Hematopoietic multipotent progenitor cell treated with erythropoietin and hydrocortisone succinate and interleukin-3 and kit ligand, for 6 days (in vitro differentiated cells): ENCODE measurements around the gene THUMPD2.
A peak's percentile ranks its signal among the peaks of the same experiment; 100 is the strongest.
"Not testable (repeated sequence)": the region's sequence is repeated elsewhere in the genome, so short reads cannot be mapped to it uniquely, and the experiment has no call there.

Source experiments
- DNase-seq: peaks from one replicate; pipeline ENCODE4 v3.0.0-alpha.2; 2015

Gene THUMPD2

GRCh38 chr2:39778775-39779340 lies at the start of gene THUMPD2:
TSS of gene THUMPD2 (minus strand) at chr2:39779258. CDS start at chr2:39779239, 19 bp downstream.
- DNase-seq: peak; percentile 86

GRCh38 chr2:39821871-39822270 lies 42.8 kb upstream of the THUMPD2 start:
- DNase-seq: no peak

DNA sequence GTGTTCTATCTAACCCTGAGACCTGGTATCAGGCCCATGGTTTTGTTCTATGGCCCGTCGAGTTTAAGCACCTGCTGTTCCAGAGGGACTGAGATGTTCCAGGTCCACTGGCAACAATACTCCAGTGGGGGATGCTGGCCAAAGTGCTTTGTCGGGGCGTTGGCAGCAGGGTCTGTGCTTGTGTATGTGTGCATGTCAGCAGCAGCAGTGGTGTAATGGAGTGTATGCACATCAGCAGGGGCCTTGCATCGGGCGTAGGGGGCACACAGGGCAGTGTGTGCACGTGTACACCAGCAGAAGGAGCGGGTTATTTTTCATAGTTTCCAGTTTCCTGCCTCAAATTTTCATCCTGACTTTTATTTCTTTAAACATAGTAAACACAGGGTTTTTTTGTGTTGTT lies 37.8 kb upstream of the THUMPD2 start:
- DNase-seq: no peak

DNA sequence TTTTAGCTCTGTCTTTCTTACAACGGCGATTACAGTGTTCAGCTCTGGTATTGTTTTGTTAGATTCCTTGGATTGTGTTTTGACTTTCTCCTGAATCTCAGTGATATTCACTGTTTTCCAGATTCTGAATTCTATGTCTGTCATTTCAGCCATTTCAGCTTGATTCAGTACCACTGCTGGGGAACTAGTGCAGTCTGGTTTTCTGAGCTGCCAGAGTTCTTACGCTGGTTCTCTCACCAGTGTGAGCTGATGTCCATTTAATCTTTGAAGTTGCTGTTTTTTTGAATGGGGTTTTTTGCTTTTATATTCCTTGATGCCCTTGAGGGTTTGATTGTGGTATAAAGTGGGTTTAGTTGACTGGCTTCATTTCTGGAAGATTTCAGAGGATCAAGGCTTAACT lies 37.4 kb upstream of the THUMPD2 start:
- DNase-seq: no peak

- no peak for DNase-seq
Observed at GRCh38 chr2:39805936-39806608, 27.0 kb upstream of the THUMPD2 start.

DNA sequence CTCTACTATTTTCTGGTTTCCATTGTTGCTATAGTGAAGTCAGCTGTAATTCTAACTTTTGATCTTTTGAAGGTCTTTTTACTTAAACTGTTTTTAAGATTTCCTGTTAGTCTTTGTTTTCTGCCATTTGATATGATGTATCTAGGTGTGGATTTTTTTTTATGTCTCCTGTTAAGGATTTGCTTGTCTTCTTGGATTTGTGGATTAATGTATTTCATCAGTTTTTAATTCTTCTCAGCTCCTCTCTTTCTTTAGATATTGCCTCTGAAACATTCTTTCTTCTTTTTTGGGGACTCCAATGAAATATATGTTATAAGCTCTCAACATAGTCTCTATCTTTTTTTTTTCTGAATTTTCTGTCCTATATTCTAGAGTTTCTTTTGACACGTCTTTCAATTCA lies 24.8 kb upstream of the THUMPD2 start:
- DNase-seq: no peak

DNA sequence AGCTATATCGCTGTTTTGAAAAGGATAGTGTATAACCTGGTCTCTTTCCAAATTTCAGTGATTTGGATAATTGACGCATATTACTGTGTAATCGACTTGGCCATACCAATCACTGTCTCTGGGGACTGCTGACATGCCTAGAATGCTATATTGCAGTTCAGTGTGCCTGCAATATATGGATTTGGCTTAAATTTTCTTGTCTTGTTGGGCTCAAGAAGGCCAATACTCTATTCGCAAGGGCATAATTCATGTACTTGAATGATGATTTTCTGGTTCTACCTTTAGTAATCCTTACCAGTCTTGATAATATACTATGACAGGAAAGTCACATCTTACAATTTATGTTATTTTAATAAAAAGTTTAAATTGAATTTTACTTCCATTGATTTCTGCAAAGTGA lies 21.7 kb upstream of the THUMPD2 start:
- no peak for DNase-seq

DNA sequence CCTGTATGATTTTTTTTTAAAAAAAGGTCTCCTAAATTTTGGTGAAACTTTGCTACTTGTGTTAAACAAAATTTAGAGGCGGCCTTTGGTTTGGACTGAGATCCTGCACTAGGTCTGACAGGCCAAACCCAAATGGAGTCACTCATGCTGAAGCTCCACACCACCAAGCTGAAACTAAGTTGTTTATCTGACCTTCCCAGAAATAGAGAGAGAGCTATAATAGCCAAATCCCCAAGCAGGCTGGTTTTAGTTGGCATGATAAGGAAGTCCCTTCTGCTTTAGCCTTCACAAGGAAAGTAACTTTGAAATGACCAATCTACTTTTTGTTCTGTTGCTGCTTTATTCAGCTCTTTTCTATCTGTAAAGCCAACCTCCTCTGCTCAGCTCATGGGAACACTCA lies 17.1 kb upstream of the THUMPD2 start:
- DNase-seq: peak; percentile 51

- not testable (repeated sequence) for DNase-seq
Observed at GRCh38 chr2:39790216-39790818, 11.3 kb upstream of the THUMPD2 start.

DNA sequence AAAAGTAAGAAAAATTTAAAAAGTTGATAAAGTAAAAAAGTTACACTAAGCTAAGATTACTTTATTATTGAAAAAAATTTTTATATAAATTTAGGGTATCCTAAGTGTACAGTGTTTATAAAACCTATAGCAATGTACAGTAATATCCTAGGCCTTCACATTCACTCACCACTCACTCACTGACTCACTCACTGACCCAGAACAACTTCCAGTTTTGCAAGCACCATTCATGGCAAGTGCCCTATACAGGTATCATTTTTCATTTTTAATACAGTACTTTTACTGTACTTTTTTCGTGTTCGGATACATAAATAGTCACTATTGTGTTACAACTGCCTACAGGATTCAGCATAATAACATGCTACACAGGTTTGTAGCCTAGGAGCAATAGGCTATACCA lies 8.9 kb upstream of the THUMPD2 start:
- DNase-seq: no peak

- no peak for DNase-seq
Observed at GRCh38 chr2:39786761-39787522, 7.9 kb upstream of the THUMPD2 start.

DNA sequence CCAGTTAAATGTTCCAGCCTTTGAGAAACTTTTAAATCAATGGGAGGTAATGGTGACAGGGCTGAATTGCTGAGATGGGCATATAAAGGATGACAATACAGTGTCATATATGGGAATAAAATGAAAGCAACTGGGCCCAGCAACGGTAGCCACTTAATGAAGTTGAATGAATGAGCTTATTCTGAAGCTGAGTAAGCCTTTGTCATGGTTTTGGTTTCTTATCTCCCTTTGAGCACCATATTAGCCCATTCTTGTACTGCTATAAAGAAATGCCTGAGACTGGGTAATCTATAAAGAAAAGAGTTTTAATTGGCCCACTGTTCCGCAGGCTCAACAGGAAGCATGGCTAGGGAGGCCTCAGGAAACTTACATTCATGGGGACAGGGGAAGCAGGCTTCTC lies 3.5 kb upstream of the THUMPD2 start:
- no peak for DNase-seq

GRCh38 chr2:39781697-39782096 lies 2.6 kb upstream of the THUMPD2 start:
- DNase-seq: no peak

- DNase-seq: peak; percentile 62
Observed at GRCh38 chr2:39780825-39781600, 2.0 kb upstream of the THUMPD2 start.

- no peak for DNase-seq
Observed at GRCh38 chr2:39779927-39780326, 869 bp upstream of the THUMPD2 start.

DNA sequence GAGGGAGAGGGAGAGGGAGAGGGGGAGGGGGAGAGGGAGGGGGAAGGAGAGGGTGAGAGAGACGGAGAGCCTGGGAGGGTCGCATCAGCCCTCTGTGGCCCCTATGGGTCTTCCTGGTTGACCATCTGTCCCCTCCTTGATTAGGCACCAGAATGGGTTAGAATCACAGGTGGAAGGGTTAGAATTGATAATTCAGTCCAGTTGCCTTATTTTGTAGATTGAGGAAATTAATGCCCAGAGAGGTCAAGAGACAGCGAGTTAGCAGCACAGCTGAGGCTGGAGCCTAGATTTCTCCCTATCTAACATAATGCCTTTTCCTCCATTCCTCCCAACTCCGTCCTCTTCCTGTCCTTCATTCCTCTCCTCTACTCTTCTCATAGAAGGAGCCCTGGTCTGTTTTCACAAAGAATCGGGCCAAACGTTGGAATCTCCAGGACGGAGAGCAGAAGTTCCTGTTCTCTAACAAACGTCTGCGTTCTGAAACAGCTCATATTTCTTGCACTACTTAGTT lies 338 bp upstream of the THUMPD2 start:
- DNase-seq: no peak

- no peak for DNase-seq
Observed at GRCh38 chr2:39778233-39778632, 825 bp downstream of the THUMPD2 start.

- no peak for DNase-seq
Observed at GRCh38 chr2:39772812-39773152, 6.3 kb downstream of the THUMPD2 start.

GRCh38 chr2:39772086-39772811 lies 6.8 kb downstream of the THUMPD2 start:
- no peak for DNase-seq

GRCh38 chr2:39762448-39762847 lies 16.6 kb downstream of the THUMPD2 start:
- no peak for DNase-seq

DNA sequence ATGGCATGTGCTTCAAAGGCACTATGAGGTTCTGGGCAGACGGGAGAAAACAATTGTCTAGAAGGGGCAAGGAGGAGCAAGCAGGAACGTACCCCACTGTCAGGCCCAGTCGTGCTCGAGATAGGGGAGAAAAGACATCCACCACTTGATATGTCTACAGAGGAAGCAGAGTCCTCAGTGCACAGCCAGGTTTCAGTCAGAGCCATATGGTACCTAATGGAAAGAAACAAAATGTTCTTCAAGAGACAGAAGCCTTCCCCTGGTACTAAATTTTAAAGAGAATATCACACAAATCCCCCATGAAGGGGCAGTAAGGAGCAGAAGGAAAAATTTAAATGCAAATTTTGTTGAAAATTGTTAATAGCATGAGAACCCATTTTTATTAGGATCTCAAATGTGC lies 21.9 kb downstream of the THUMPD2 start:
- DNase-seq: no peak

- no peak for DNase-seq
Observed at GRCh38 chr2:39755466-39755865, 23.6 kb downstream of the THUMPD2 start.
